GM12878 (cell line): Measurements from ENCODE around the gene INSC. TPM values are rescaled to one million over a fixed set of nuclear protein-coding genes. Genes with fewer than 3 reads are reported as not detected.

Experiments used
- ATAC-seq: fragments of 200-7000 bp; cut with Tn5 transposase; 3 replicates; pipeline ENCODE4 v1.9.1; 2020; ENCODE audit warnings: mild to moderate bottlenecking, moderate library complexity
- BruUV-seq: library from RNA; stranded (reverse); fragments of 400-500 nt; replicated peaks from 2 replicates; lab custom pipeline; 2021; lab: Mats Ljungman, UMichigan
- CTCF ChIA-PET: fragments of 300-600 bp; sonication (Branson Sonifier 250); formaldehyde crosslinking; extraction: SDS; loops from one replicate; lab custom pipeline; 2021; ENCODE audit warnings: inconsistent platforms; lab: Yijun Ruan, JAX
- POLR2A ChIA-PET: fragments of 350-600 bp; formaldehyde crosslinking; extraction: SDS; loops from one replicate; lab custom pipeline; 2021; ENCODE audit warnings: inconsistent platforms; lab: Charles Lee
- RAD21 ChIA-PET: fragments of 300-600 bp; sonication (Branson Sonifier 250); formaldehyde crosslinking; loops from one replicate; lab custom pipeline; 2023; ENCODE audit warnings: antibody characterized with exemption; ENCODE audit not compliant: unreplicated experiment; lab: Charles Lee
- SMC1A ChIA-PET: fragments of 300-600 bp; sonication (Branson Sonifier 250); formaldehyde crosslinking; loops from one replicate; lab custom pipeline; 2023; ENCODE audit not compliant: unreplicated experiment, uncharacterized antibody; lab: Charles Lee
- DNase-seq: peaks from one replicate; pipeline ENCODE4 v3.0.0-alpha.2; 2011; ENCODE audit warnings: low read depth, low spot score
- FAIRE-seq: peaks from 3 replicates; lab custom pipeline; 2011; peaks lifted over from hg19 to GRCh38; lab: Jason Lieb, UNC
- H2AFZ ChIP-seq: 2 replicates; pipeline ENCODE4 v1.6.0; 2011; ENCODE audit warnings: low read depth, low read length, control low read depth; ENCODE audit not compliant: control insufficient read depth
- H3K27ac ChIP-seq: 2 replicates; pipeline ENCODE4 v1.5.1; 2011; ENCODE audit warnings: control low read depth; ENCODE audit not compliant: control insufficient read depth, insufficient read depth
- H3K27me3 ChIP-seq, 2 experiments: replicated peaks in 1 of 2; 2 replicates each; pipeline versions ENCODE4 v1.6.0 to v1.6.1; 2011; ENCODE audit warnings: low read length in 1 of 2; ENCODE audit not compliant: control insufficient read depth in 2 of 2, insufficient read depth in 2 of 2
- H3K36me3 ChIP-seq, 2 experiments: 2 replicates each; pipeline ENCODE4 v1.5.1; 2011; ENCODE audit warnings: low read length in 1 of 2; ENCODE audit not compliant: control insufficient read depth in 2 of 2, insufficient read depth in 2 of 2
- H3K4me1 ChIP-seq: 2 replicates; pipeline ENCODE4 v1.6.1; 2011; ENCODE audit warnings: mild to moderate bottlenecking, low read length, moderate library complexity, mixed read lengths; ENCODE audit not compliant: control insufficient read depth, insufficient read depth
- H3K4me2 ChIP-seq: 2 replicates; pipeline ENCODE4 v1.6.0; 2011; ENCODE audit warnings: control low read depth; ENCODE audit not compliant: control insufficient read depth, insufficient read depth
- H3K4me3 ChIP-seq: fragments of 200-600 bp; sonication (generic); 2 replicates; pipeline ENCODE4 v1.5.1; 2016
- H3K79me2 ChIP-seq: 2 replicates; pipeline ENCODE4 v1.6.0; 2011; ENCODE audit warnings: low read length; ENCODE audit not compliant: control insufficient read depth, insufficient read depth
- H3K9ac ChIP-seq: 2 replicates; pipeline ENCODE4 v1.8.0; 2011; ENCODE audit warnings: low read length, control low read depth, mixed read lengths; ENCODE audit not compliant: control insufficient read depth, insufficient read depth
- H3K9me3 ChIP-seq: replicated peaks from 3 replicates; pipeline ENCODE4 v1.5.1; 2011; ENCODE audit warnings: mild to moderate bottlenecking, low read length; ENCODE audit not compliant: control insufficient read depth, insufficient read depth
- H4K20me1 ChIP-seq: 2 replicates; pipeline ENCODE4 v1.6.0; 2011; ENCODE audit not compliant: control insufficient read depth, insufficient read depth
- CHD4 ChIP-seq: fragments of 200-600 bp; sonication (generic); IDR thresholded peaks from 2 replicates; pipeline ENCODE4 v1.6.1; 2016; ENCODE audit warnings: mild to moderate bottlenecking
- FOS ChIP-seq: IDR thresholded peaks from 3 replicates; pipeline ENCODE4 v1.6.1; 2011; ENCODE audit warnings: borderline replicate concordance; ENCODE audit not compliant: insufficient read length; ENCODE audit errors: extremely low read depth
- JUNB ChIP-seq: IDR thresholded peaks from 2 replicates; pipeline ENCODE4 v1.6.1; 2016; ENCODE audit warnings: antibody characterized with exemption, mild to moderate bottlenecking
- JUND ChIP-seq: IDR thresholded peaks from 2 replicates; pipeline ENCODE4 v1.6.1; 2012; ENCODE audit warnings: low read depth, mild to moderate bottlenecking, low read length, improper control_type of control experiment, moderate library complexity
- KDM1A ChIP-seq: fragments of 200-600 bp; sonication (generic); IDR thresholded peaks from 2 replicates; pipeline ENCODE4 v1.6.1; 2016; ENCODE audit warnings: borderline replicate concordance
- MEF2A ChIP-seq: IDR thresholded peaks from 2 replicates; pipeline ENCODE4 v1.6.1; 2011; ENCODE audit warnings: low read depth, mild to moderate bottlenecking, low read length, moderate library complexity; ENCODE audit not compliant: insufficient read depth
- MTA2 ChIP-seq: fragments of 450-650 bp; IDR thresholded peaks from 2 replicates; pipeline ENCODE4 v1.6.1; 2016; ENCODE audit warnings: low read depth, mild to moderate bottlenecking, moderate library complexity
- MXI1 ChIP-seq: fragments of 150-350 bp; IDR thresholded peaks from 2 replicates; pipeline ENCODE4 v1.6.1; 2011; ENCODE audit warnings: low read depth, mild to moderate bottlenecking, inconsistent platforms, low read length, improper control_type of control experiment
- NBN ChIP-seq: fragments of 450-650 bp; IDR thresholded peaks from 2 replicates; pipeline ENCODE4 v1.6.1; 2016
- NFYA ChIP-seq: IDR thresholded peaks from 2 replicates; pipeline ENCODE4 v1.6.1; 2011; ENCODE audit warnings: low read depth, mild to moderate bottlenecking, low read length, improper control_type of control experiment, borderline replicate concordance
- NR2C2 ChIP-seq: IDR thresholded peaks from 2 replicates; pipeline ENCODE4 v1.6.1; 2011; ENCODE audit warnings: borderline replicate concordance, low read depth; ENCODE audit not compliant: control insufficient read depth, insufficient read length
- NR2F1 ChIP-seq: fragments of 450-650 bp; conservative IDR thresholded peaks from 2 replicates; pipeline ENCODE4 v1.6.1; 2017; ENCODE audit warnings: mild to moderate bottlenecking
- PML ChIP-seq: IDR thresholded peaks from 2 replicates; pipeline ENCODE4 v1.6.1; 2012; ENCODE audit warnings: low read length, inconsistent platforms
- POLR2AphosphoS5 ChIP-seq: IDR thresholded peaks from 2 replicates; pipeline ENCODE4 v1.6.1; 2011; ENCODE audit warnings: mild to moderate bottlenecking, low read length, inconsistent platforms
- RCOR1 ChIP-seq: conservative IDR thresholded peaks from 2 replicates; pipeline ENCODE4 v1.6.1; 2012; ENCODE audit warnings: low read depth, low read length, improper control_type of control experiment
- SMARCA5 ChIP-seq: fragments of 450-650 bp; IDR thresholded peaks from 2 replicates; pipeline ENCODE4 v1.6.1; 2017; ENCODE audit warnings: mild to moderate bottlenecking
- SMC3 ChIP-seq: IDR thresholded peaks from 2 replicates; pipeline ENCODE4 v1.6.1; 2011; ENCODE audit warnings: low read length, improper control_type of control experiment, borderline replicate concordance
- TBL1XR1 ChIP-seq: IDR thresholded peaks from 2 replicates; pipeline ENCODE4 v1.6.1; 2012; ENCODE audit warnings: low read depth, low read length, improper control_type of control experiment
- in situ Hi-C: fragments of 300-500 bp; cut with MboI; formaldehyde crosslinking; loops from 9 replicates; pipeline ENCODE4 v1.14.3; 2018; ENCODE audit warnings: mixed read lengths
- intact Hi-C: fragments of 100-400 bp; cut with micrococcal nuclease; formaldehyde crosslinking; loops from one replicate; pipeline ENCODE4 v1.14.2; 2022; ENCODE audit not compliant: unreplicated experiment
- polyA plus RNA-seq, 11 experiments: library from polyadenylated mRNA; depleted of rRNA in 4 of 11; unstranded in 6 of 11; stranded (reverse) in 5 of 11; fragments of >200 nt; fragmentation: Nextera tagmentation in 4 of 11; fragmentation: Illumina TruSeq in 1 of 11; extraction: Ambion mirVana in 4 of 11; extraction: Trizol in 1 of 11; gene quantifications; 1 replicate in 1 of 11; 2 replicates in 10 of 11; pipeline versions ENCODE4 v1.2.1 to v1.2.3, GENCODE V29; 2011 to 2016; ENCODE audit warnings: inconsistent platforms in 2 of 11, missing spikeins in 2 of 11, low read depth in 1 of 11
- total RNA-seq, 4 experiments: library from RNA; depleted of rRNA in 3 of 4; stranded (reverse); fragments of >200 nt in 3 of 4; fragmentation: Illumina TruSeq in 1 of 4; extraction: Trizol in 1 of 4; gene quantifications; 2 replicates each; pipeline versions ENCODE4 v1.2.1 to v1.2.3, GENCODE V29; 2013 to 2021
- TF ChIP-seq, protein P1 (sequence below): fragments of 450-650 bp; IDR thresholded peaks from 2 replicates; pipeline ENCODE4 v1.6.1; 2017; ENCODE audit warnings: mild to moderate bottlenecking
- TF ChIP-seq, protein P2 (sequence below): fragments of 450-650 bp; IDR thresholded peaks from 2 replicates; pipeline ENCODE4 v1.6.1; 2017; ENCODE audit warnings: mild to moderate bottlenecking, low read depth, inconsistent platforms; ENCODE audit not compliant: poor library complexity, severe bottlenecking

The INSC gene
- total and polyA plus RNA-seq, 10 of the 15 experiments (the other 5 are each of a cell fraction or from before 2014, with no cell fraction given) = 0.13 to 0.33 TPM; not detected in 8

DNA sequence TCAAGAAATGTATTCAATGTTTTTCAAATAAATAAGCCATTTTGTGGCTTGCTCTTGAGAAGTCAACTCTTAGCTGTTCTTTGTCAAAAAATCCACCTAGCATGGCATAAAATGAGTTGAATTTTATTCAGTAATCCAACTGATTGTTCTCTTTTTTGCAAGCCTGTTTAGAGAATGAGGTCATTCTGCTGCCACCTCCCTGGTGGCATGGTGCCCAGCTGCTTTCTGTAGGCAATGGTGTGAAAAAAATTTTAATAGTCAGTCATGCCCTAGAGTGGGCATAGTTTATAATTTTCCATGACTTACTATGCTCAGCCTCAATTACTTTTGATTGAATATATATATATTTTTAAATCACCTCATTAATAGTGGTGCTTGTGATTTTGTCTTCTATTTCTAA lies 177.2 kb downstream of the INSC start:
- Histone ChIP-seq H3K4me3 (no peak overlapping the region), H3K79me2 (no peaks in the 10 kb centered on the region), H3K4me1 (no peaks in the 10 kb centered on the region), H3K4me2 (no peak overlapping the region), H3K27me3 (no peaks in the 10 kb centered on the region), H4K20me1 (no peaks in the 10 kb centered on the region), H3K9ac (no peak overlapping the region), H3K36me3 (no peaks in the 10 kb centered on the region), H2AFZ (no peak overlapping the region), H3K27ac (no peak overlapping the region), H3K9me3 (no peaks in the 10 kb centered on the region)
- TF ChIP-seq MEF2A = no peak
- TF ChIP-seq NR2F1 = no peak
- TF ChIP-seq, protein P1, sequence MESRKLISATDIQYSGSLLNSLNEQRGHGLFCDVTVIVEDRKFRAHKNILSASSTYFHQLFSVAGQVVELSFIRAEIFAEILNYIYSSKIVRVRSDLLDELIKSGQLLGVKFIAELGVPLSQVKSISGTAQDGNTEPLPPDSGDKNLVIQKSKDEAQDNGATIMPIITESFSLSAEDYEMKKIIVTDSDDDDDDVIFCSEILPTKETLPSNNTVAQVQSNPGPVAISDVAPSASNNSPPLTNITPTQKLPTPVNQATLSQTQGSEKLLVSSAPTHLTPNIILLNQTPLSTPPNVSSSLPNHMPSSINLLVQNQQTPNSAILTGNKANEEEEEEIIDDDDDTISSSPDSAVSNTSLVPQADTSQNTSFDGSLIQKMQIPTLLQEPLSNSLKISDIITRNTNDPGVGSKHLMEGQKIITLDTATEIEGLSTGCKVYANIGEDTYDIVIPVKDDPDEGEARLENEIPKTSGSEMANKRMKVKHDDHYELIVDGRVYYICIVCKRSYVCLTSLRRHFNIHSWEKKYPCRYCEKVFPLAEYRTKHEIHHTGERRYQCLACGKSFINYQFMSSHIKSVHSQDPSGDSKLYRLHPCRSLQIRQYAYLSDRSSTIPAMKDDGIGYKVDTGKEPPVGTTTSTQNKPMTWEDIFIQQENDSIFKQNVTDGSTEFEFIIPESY = no peak
- TF ChIP-seq JUNB = no peak
- TF ChIP-seq TBL1XR1 = no peak
- TF ChIP-seq NFYA = no peak
- no peak for TF ChIP-seq NBN
- TF ChIP-seq JUND = no peak
- TF ChIP-seq KDM1A = no peak
- TF ChIP-seq, protein P2, sequence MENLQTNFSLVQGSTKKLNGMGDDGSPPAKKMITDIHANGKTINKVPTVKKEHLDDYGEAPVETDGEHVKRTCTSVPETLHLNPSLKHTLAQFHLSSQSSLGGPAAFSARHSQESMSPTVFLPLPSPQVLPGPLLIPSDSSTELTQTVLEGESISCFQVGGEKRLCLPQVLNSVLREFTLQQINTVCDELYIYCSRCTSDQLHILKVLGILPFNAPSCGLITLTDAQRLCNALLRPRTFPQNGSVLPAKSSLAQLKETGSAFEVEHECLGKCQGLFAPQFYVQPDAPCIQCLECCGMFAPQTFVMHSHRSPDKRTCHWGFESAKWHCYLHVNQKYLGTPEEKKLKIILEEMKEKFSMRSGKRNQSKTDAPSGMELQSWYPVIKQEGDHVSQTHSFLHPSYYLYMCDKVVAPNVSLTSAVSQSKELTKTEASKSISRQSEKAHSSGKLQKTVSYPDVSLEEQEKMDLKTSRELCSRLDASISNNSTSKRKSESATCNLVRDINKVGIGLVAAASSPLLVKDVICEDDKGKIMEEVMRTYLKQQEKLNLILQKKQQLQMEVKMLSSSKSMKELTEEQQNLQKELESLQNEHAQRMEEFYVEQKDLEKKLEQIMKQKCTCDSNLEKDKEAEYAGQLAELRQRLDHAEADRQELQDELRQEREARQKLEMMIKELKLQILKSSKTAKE = no peak
- TF ChIP-seq POLR2AphosphoS5 = no peak
- TF ChIP-seq MXI1 = no peak
- TF ChIP-seq SMC3 = no peak
- no peak for TF ChIP-seq CHD4
- TF ChIP-seq NR2C2 = no peak
- TF ChIP-seq SMARCA5 = no peak
- TF ChIP-seq RCOR1 = no peak
- TF ChIP-seq MTA2 = no peak
- no peak for TF ChIP-seq PML
- TF ChIP-seq FOS = no peak
- FAIRE-seq (no peak), DNase-seq (no peak), ATAC-seq (no peak)
- CTCF ChIA-PET = no interaction called here
- in situ Hi-C loops = no loop called here
- POLR2A ChIA-PET = no interaction called here
- no TSS peak for BruUV-seq
- intact Hi-C loops = no loop called here
- RAD21 ChIA-PET = no interaction called here
- SMC1A ChIA-PET = no interaction called here
